ELF-1 (cell line): ENCODE data around the gene BICRA.

ENCODE experiments used
- DNase-seq: peaks from one replicate; pipeline ENCODE4 v3.0.0-alpha.2; 2016; ENCODE audit warnings: low read depth, low spot score

BICRA gene

DNA sequence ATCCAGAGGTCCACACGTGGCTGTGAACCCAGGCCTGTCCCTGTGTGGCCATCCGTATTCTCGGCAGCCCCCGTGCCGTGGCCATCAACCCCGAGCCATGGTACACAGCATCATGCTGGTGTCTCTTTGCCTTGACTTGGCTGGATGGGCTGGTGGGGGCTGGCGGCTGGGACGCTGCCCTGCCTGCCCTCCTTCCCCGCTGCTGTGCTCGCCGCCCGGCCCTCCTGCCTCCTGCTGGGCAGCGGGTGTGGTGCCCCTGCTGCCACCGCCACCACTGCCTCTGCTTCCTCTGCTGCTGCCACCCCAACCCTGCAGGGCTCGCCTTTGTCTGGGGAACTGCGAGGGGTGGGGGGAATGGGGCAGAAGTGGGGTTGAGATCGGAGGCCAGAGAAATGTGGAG lies 84.6 kb downstream of the BICRA start:
- no peak for DNase-seq

DNA sequence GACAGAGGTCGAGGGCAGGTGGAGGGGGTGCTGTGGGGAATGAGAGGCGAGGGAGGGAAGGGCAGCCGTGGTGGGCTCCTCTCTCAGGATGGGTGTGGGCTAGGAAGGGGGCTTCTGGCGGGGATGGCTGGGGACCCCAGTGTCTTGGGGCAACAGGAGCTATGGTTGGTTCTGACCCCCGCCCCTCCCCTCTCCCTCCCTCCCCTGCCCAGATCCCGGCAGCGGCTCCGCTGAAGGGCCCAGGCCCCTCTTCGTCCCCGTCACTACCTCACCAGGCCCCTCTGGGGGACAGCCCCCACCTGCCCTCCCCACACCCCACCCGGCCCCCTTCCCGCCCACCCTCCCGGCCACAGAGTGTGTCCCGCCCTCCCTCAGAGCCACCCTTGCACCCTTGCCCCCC lies 85.0 kb downstream of the BICRA start:
- DNase-seq = no peak

DNA sequence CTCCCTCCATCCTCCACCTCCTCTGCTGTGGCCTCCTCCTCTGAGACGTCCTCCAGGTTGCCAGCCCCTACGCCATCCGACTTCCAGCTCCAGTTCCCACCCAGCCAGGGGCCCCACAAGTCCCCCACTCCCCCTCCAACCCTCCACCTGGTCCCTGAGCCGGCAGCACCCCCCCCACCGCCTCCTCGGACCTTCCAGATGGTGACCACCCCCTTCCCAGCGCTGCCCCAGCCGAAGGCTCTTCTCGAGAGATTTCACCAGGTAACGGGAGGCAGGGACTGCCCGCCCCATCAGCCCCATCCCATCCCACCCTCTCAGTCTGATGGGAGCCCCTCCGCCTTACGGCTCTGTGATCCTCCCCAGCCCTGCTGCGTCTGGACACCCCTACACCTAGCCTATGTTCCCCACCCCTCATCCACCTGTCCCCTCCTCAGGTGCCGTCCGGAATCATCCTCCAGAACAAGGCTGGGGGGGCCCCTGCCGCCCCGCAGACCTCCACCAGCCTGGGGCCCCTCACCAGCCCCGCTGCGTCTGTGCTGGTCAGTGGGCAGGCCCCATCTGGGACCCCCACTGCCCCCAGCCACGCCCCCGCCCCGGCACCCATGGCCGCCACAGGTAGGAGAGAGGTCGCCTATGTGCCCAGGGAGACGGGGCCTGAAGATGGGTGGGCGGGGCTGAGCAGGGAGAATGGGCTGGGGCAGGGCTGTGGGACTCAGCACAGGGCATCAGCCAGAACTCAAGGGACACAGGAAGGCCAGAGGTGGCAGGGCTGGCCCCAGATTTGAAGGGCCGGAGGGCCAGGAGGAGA lies 85.7 kb downstream of the BICRA start:
- DNase-seq = no peak

DNA sequence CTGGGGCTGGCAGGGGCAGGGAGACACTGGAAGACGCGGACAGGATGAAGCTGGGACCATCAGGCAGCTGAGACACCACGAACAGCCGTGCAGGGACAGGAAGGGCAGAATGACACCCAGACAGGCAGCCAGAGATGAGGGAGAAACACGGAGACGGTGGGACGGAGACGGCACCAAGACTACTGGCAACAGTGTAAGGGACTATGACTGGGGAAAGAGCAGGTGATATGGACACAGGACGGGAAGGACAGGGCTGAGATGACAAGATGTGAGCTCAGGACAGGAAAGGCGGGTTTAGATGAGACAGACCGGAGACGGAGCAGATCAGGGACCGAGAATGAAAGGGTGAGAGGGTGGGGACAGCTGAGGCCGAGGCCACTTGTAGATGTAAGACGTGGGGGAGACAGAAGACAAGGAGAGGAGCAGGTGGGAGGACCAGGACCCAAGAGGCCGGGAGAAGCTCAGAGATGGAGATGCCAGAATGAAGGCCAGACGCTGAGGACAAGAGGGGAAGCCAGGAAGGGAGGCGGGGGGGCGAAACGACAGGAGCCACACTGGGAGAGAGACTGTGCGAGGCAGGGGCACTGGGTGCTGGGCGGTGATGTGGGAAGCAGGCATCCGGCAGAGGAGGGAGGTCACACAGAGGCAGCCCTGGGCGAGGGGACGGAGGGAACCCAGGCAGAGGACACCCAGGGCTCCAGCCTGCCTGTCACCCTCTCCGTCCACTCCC lies 86.8 kb downstream of the BICRA start:
- DNase-seq = no peak

DNA sequence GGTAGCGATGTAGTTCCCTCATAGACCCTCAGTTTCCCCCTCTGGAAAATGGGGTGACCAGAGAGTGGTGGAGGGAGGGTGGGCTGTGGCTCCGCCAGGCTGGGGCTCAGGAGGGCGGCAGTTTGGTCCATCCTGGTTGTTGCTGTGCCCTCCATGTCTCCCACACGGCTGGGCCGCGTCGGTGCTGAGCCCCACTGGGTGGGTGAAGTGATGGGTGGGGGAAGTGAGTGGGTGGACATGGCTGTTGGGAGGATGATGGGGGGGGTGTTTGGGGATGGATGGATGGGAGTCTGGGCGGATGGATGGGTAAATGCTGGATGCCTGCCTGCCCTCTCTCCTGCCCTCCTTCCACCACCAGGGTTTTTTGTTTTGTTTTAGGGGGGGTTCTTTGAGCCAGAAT lies 87.7 kb downstream of the BICRA start:
- no peak for DNase-seq

- DNase-seq = peak; percentile 97
Measured at GRCh38 chr19:47697863-47698609, 89.1 kb downstream of the BICRA start.

DNA sequence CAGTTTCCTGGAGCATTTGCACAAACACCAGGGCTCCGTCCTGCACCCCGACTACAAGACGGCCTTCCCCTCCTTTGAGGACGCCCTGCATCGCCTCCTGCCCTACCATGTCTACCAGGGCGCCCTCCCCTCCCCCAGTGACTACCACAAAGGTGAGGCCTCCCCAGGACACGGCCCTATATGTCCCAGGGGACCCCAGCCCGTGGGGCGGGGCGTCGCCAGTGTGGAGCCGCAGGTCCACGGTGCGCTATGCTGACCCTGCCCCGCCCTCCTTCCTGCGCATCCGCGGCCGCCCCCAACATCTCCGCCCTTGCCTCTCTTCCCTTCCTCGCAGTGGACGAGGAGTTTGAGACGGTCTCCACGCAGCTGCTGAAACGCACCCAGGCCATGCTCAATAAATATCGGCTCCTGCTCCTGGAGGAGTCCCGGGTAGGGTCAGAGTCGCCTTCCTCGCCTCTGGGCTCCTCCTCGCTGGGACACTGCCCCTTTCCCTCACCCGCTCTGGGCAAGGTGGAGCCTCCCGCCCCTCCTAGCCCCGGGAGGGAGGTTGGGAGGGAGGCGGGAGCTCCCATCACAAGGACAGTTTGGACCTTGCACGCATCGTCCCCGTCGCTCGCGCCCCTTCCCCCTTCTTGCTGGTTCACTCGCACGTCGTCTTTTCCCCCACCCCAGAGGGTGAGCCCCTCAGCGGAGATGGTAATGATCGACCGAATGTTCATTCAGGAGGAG lies 89.9 kb downstream of the BICRA start:
- DNase-seq = no peak

- DNase-seq = peak; percentile 86
Measured at GRCh38 chr19:47699360-47699917, 90.5 kb downstream of the BICRA start.

DNA sequence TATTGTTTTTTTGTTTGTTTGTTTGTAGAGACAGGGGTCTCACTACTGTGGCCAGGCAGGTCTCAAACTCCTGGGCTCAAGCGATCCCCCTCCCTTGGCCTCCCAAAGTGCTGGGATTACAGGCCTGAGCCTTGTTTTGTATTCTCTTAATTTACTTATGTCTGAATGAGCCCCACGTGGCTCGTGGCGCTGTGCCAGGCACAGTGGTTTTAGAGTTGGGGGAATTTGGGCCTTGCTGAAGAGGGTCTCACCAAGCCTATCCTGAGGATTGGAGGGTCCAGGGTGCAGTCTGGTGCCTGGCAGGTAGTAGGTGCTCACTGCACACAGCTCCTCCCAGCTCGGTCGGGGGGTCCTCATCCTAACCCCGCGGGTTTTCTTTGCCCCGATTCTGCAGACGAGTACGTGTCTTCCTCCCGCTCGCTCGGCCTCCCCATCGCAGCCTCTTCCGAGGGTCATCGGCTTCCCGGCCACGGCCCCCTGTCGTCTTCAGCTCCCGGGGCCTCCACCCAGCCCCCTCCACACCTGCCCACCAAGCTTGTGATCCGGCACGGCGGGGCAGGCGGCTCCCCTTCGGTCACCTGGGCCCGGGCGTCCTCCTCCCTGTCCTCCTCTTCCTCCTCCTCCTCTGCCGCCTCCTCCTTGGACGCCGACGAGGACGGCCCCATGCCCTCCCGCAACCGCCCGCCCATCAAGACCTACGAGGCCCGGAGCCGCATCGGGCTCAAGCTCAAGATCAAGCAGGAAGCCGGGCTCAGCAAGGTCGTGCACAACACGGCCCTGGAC lies 92.2 kb downstream of the BICRA start:
- DNase-seq = no peak

DNA sequence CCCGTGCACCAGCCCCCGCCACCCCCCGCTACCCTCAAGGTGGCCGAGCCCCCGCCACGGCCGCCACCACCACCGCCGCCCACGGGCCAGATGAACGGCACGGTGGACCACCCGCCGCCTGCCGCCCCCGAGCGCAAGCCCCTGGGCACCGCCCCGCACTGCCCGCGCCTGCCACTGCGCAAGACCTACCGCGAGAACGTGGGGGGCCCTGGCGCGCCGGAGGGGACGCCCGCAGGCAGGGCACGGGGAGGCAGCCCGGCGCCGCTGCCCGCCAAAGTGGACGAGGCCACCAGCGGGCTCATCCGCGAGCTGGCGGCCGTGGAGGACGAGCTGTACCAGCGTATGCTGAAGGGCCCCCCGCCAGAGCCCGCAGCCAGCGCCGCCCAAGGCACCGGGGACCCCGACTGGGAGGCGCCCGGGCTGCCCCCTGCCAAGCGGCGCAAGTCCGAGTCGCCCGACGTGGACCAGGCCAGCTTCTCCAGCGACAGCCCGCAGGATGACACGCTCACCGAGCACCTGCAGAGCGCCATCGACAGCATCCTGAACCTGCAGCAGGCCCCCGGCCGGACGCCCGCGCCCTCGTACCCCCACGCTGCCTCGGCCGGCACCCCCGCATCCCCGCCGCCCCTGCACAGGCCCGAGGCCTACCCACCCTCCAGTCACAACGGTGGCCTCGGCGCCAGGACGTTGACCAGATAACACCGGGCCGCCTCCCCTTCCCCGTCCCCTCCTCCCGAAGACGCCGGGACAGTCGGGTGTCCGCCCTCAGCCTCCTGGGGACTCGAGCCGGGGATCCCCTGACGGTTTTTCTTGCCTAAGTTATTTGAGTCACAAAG lies 93.0 kb downstream of the BICRA start:
- no peak for DNase-seq

DNA sequence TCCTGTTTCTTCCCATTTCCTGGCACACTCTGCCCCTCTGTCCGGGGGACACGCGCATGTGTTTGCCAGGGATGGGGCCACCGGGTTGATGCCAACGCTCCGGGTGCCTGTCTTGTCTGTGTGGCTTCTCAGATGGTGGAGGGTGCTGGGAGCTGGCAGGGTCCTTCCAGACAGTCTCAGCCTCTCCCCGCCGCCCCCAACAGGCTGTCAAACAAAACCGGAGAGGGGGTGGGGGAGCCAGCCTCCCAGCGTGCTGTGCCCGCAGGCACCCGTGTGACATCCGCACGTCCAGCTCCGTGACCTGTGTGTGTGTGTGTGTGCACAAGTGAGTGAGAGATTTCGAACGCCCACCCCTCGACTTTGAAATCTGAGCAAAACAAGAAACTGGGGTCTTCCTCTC lies 93.7 kb downstream of the BICRA start:
- no peak for DNase-seq

- no peak for DNase-seq
Measured at GRCh38 chr19:47703301-47703700, 94.4 kb downstream of the BICRA start.

DNA sequence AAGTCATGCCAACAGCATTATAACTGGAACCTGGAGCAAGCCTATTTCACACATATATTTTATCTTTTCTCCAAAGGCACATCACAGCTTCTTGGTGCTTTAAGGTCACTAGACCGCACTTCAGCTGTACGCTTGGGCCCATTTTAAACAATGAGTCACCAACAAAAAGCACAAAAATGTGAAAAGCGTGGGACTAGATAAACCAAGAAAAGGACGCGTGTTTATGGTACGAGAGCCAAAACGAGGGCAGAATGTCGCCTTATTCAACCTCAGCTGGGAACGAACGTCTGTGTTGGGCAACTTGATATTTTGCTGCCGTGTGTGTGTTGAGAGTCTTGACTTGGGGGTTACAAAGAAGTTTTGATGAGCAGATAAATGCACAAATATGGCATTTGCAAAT lies 95.1 kb downstream of the BICRA start:
- DNase-seq = no peak

- DNase-seq = no peak
Measured at GRCh38 chr19:47704656-47705055, 95.7 kb downstream of the BICRA start.

- DNase-seq = peak; percentile 89
Measured at GRCh38 chr19:47707135-47707925, 98.4 kb downstream of the BICRA start.

GRCh38 chr19:47711652-47712242 lies 102.8 kb downstream of the BICRA start:
- no peak for DNase-seq

DNA sequence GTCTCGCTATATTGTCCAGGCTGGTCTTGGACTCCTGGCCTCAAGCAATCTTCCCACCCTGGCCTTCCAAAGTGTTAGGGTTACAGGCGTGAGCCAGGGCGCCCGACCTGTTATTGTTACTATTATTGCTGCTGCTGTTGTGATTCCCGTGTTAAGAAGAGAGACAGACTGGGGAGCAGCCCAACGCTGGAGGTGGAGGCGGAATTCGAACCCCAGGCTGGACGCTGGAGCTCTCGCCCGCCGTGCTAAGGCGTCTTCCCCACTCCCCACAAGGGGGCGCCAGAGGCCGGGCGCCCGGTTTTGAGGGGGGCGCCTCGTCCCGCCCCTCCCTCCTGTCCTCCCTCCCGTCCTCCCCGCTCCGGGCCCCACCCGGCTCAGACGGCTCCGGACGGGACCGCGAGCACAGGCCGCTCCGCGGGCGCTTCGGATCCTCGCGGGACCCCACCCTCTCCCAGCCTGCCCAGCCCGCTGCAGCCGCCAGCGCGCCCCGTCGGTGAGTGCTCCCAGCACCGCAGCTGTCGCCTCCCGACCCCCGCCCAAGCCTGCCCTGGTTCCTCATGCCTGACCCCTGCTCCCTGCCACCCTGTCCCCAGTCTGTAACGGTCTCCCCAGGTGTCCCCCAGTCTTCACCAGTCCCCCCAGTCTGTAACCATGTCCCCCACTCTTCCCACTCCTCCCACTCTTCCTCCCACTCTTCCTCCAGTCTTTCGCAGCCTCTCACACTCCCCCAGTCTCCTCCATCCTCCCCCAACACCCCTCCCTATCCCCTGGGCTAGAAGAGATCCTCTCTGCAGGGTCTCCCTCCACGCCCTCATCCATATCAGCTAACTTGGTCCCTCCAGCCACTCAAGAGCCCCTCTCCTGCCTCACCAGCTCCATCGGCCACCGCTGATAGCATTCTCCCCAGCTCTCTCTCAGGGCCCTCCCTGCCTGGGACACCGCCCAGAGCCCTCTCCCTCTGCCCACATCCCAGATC lies 104.4 kb downstream of the BICRA start, which contains the start of gene EHD2:
EHD2 (plus strand) TSS at position 377 of the 976 bp plus-strand sequence. CDS start 3,191 bp downstream, outside the sequence.
- peak; percentile 61 for DNase-seq
